ENCODE data around the gene PARD3. TPM values are rescaled to one million over a fixed set of nuclear protein-coding genes. Genes with fewer than 3 reads are reported as not detected.

The PARD3 gene
- total RNA-seq, 1 experiment from 2014 or later = not detected

- no peaks in the 10 kb centered on the region for H3K9me3 ChIP-seq (ENCODE audit: low read length)
- H4K20me1 ChIP-seq (ENCODE audit: insufficient read depth, low read depth, low read length) = no peaks in the 10 kb centered on the region
- no peaks in the 10 kb centered on the region for H3K79me2 ChIP-seq (ENCODE audit: low read length)
- H3K9me2 ChIP-seq (replicated peaks; ENCODE audit: insufficient read depth, low read length) = no peaks in the 10 kb centered on the region
- no peak overlapping the region for H3K4me2 ChIP-seq (ENCODE audit: low read depth, low read length, poor library complexity, severe bottlenecking)
- H3K27ac ChIP-seq (ENCODE audit: low read length) = no peak overlapping the region
- H3K36me3 ChIP-seq (ENCODE audit: insufficient read depth, low read length) = no peaks in the 10 kb centered on the region
- DNase-seq = no peak
- no peaks in the 10 kb centered on the region for H3K4me1 ChIP-seq (ENCODE audit: low read length)
- no peaks in the 10 kb centered on the region for H3K27me3 ChIP-seq (ENCODE audit: low read length)
- H3K4me3 ChIP-seq (ENCODE audit: low read length) = no peak overlapping the region
- H3K9ac ChIP-seq (ENCODE audit: low read length) = no peak overlapping the region
- no peak overlapping the region for H2AFZ ChIP-seq (ENCODE audit: low read length)
Observed at GRCh38 chr10:34514290-34514689, 300.8 kb downstream of the PARD3 start.

GRCh38 chr10:34513636-34514035, 301.5 kb downstream of the PARD3 start:
- no peaks in the 10 kb centered on the region for H3K36me3 ChIP-seq (ENCODE audit: insufficient read depth, low read length)
- no peaks in the 10 kb centered on the region for H4K20me1 ChIP-seq (ENCODE audit: insufficient read depth, low read depth, low read length)
- no peak overlapping the region for H3K9ac ChIP-seq (ENCODE audit: low read length)
- H3K4me2 ChIP-seq (ENCODE audit: low read depth, low read length, poor library complexity, severe bottlenecking) = no peak overlapping the region
- no peak overlapping the region for H3K4me3 ChIP-seq (ENCODE audit: low read length)
- no peaks in the 10 kb centered on the region for H3K9me2 ChIP-seq (replicated peaks; ENCODE audit: insufficient read depth, low read length)
- DNase-seq = no peak
- H3K27ac ChIP-seq (ENCODE audit: low read length) = no peak overlapping the region
- no peaks in the 10 kb centered on the region for H3K79me2 ChIP-seq (ENCODE audit: low read length)
- no peaks in the 10 kb centered on the region for H3K27me3 ChIP-seq (ENCODE audit: low read length)
- H3K4me1 ChIP-seq (ENCODE audit: low read length) = no peaks in the 10 kb centered on the region
- H3K9me3 ChIP-seq (ENCODE audit: low read length) = no peaks in the 10 kb centered on the region
- H2AFZ ChIP-seq (ENCODE audit: low read length) = no peak overlapping the region

GRCh38 chr10:34507217-34507616, 307.9 kb downstream of the PARD3 start:
- no peak overlapping the region for H2AFZ ChIP-seq (ENCODE audit: low read length)
- no peak overlapping the region for H3K4me2 ChIP-seq (ENCODE audit: low read depth, low read length, poor library complexity, severe bottlenecking)
- H3K9me3 ChIP-seq (ENCODE audit: low read length) = no peaks in the 10 kb centered on the region
- no peak for DNase-seq
- H3K36me3 ChIP-seq (ENCODE audit: insufficient read depth, low read length) = no peaks in the 10 kb centered on the region
- H3K79me2 ChIP-seq (ENCODE audit: low read length) = no peaks in the 10 kb centered on the region
- H3K27ac ChIP-seq (ENCODE audit: low read length) = no peak overlapping the region
- no peaks in the 10 kb centered on the region for H3K4me1 ChIP-seq (ENCODE audit: low read length)
- no peaks in the 10 kb centered on the region for H4K20me1 ChIP-seq (ENCODE audit: insufficient read depth, low read depth, low read length)
- no peak overlapping the region for H3K9ac ChIP-seq (ENCODE audit: low read length)
- no peak overlapping the region for H3K4me3 ChIP-seq (ENCODE audit: low read length)
- H3K9me2 ChIP-seq (replicated peaks; ENCODE audit: insufficient read depth, low read length) = no peaks in the 10 kb centered on the region
- H3K27me3 ChIP-seq (ENCODE audit: low read length) = no peaks in the 10 kb centered on the region

- Histone ChIP-seq H3K4me3 (ENCODE audit: low read length) (no peak overlapping the region), H2AFZ (ENCODE audit: low read length) (no peak overlapping the region), H3K9me2 (replicated peaks; ENCODE audit: insufficient read depth, low read length) (no peaks in the 10 kb centered on the region), H3K4me1 (ENCODE audit: low read length) (no peaks in the 10 kb centered on the region), H3K27me3 (ENCODE audit: low read length) (no peaks in the 10 kb centered on the region), H3K9ac (ENCODE audit: low read length) (no peak overlapping the region), H4K20me1 (ENCODE audit: insufficient read depth, low read depth, low read length) (no peaks in the 10 kb centered on the region), H3K9me3 (ENCODE audit: low read length) (no peaks in the 10 kb centered on the region), H3K27ac (ENCODE audit: low read length) (no peak overlapping the region), H3K4me2 (ENCODE audit: low read depth, low read length, poor library complexity, severe bottlenecking) (no peak overlapping the region), H3K79me2 (ENCODE audit: low read length) (no peaks in the 10 kb centered on the region), H3K36me3 (ENCODE audit: insufficient read depth, low read length) (no peaks in the 10 kb centered on the region)
- DNase-seq = no peak
Observed at GRCh38 chr10:34506786-34507185, 308.3 kb downstream of the PARD3 start.

GRCh38 chr10:34505338-34505737, 309.8 kb downstream of the PARD3 start:
- Histone ChIP-seq H3K79me2 (ENCODE audit: low read length) (no peaks in the 10 kb centered on the region), H3K36me3 (ENCODE audit: insufficient read depth, low read length) (no peaks in the 10 kb centered on the region), H3K4me3 (ENCODE audit: low read length) (no peak overlapping the region), H3K9me2 (replicated peaks; ENCODE audit: insufficient read depth, low read length) (no peaks in the 10 kb centered on the region), H3K9me3 (ENCODE audit: low read length) (no peaks in the 10 kb centered on the region), H2AFZ (ENCODE audit: low read length) (no peak overlapping the region), H3K9ac (ENCODE audit: low read length) (no peak overlapping the region), H3K4me2 (ENCODE audit: low read depth, low read length, poor library complexity, severe bottlenecking) (no peak overlapping the region), H4K20me1 (ENCODE audit: insufficient read depth, low read depth, low read length) (no peaks in the 10 kb centered on the region), H3K27ac (ENCODE audit: low read length) (no peak overlapping the region), H3K27me3 (ENCODE audit: low read length) (no peaks in the 10 kb centered on the region), H3K4me1 (ENCODE audit: low read length) (no peaks in the 10 kb centered on the region)
- DNase-seq = no peak

- no peaks in the 10 kb centered on the region for H3K9me2 ChIP-seq (replicated peaks; ENCODE audit: insufficient read depth, low read length)
- DNase-seq = no peak
- H3K27me3 ChIP-seq (ENCODE audit: low read length) = no peaks in the 10 kb centered on the region
- no peak overlapping the region for H3K27ac ChIP-seq (ENCODE audit: low read length)
- H3K9me3 ChIP-seq (ENCODE audit: low read length) = no peaks in the 10 kb centered on the region
- H3K4me2 ChIP-seq (ENCODE audit: low read depth, low read length, poor library complexity, severe bottlenecking) = no peak overlapping the region
- no peaks in the 10 kb centered on the region for H3K79me2 ChIP-seq (ENCODE audit: low read length)
- H3K9ac ChIP-seq (ENCODE audit: low read length) = no peak overlapping the region
- H4K20me1 ChIP-seq (ENCODE audit: insufficient read depth, low read depth, low read length) = no peaks in the 10 kb centered on the region
- no peak overlapping the region for H2AFZ ChIP-seq (ENCODE audit: low read length)
- no peaks in the 10 kb centered on the region for H3K4me1 ChIP-seq (ENCODE audit: low read length)
- no peak overlapping the region for H3K4me3 ChIP-seq (ENCODE audit: low read length)
- H3K36me3 ChIP-seq (ENCODE audit: insufficient read depth, low read length) = no peaks in the 10 kb centered on the region
Observed at GRCh38 chr10:34504534-34504933, 310.6 kb downstream of the PARD3 start.

- Histone ChIP-seq H3K9me3 (ENCODE audit: low read length) (no peaks in the 10 kb centered on the region), H3K79me2 (ENCODE audit: low read length) (no peaks in the 10 kb centered on the region), H3K9ac (ENCODE audit: low read length) (no peak overlapping the region), H3K4me1 (ENCODE audit: low read length) (no peaks in the 10 kb centered on the region), H3K4me3 (ENCODE audit: low read length) (no peak overlapping the region), H3K27me3 (ENCODE audit: low read length) (no peaks in the 10 kb centered on the region), H2AFZ (ENCODE audit: low read length) (no peak overlapping the region), H3K4me2 (ENCODE audit: low read depth, low read length, poor library complexity, severe bottlenecking) (no peak overlapping the region), H4K20me1 (ENCODE audit: insufficient read depth, low read depth, low read length) (no peaks in the 10 kb centered on the region), H3K36me3 (ENCODE audit: insufficient read depth, low read length) (no peaks in the 10 kb centered on the region), H3K9me2 (replicated peaks; ENCODE audit: insufficient read depth, low read length) (no peaks in the 10 kb centered on the region), H3K27ac (ENCODE audit: low read length) (no peak overlapping the region)
- no peak for DNase-seq
Observed at GRCh38 chr10:34503704-34504103, 311.4 kb downstream of the PARD3 start.

GRCh38 chr10:34499612-34500279, 315.4 kb downstream of the PARD3 start:
- Histone ChIP-seq H4K20me1 (ENCODE audit: insufficient read depth, low read depth, low read length) (no peaks in the 10 kb centered on the region), H3K9me2 (replicated peaks; ENCODE audit: insufficient read depth, low read length) (no peaks in the 10 kb centered on the region), H3K9me3 (ENCODE audit: low read length) (no peaks in the 10 kb centered on the region), H3K27me3 (ENCODE audit: low read length) (no peaks in the 10 kb centered on the region), H3K36me3 (ENCODE audit: insufficient read depth, low read length) (no peaks in the 10 kb centered on the region), H3K27ac (ENCODE audit: low read length) (no peak overlapping the region), H3K79me2 (ENCODE audit: low read length) (no peaks in the 10 kb centered on the region), H3K4me1 (ENCODE audit: low read length) (no peaks in the 10 kb centered on the region), H2AFZ (ENCODE audit: low read length) (no peak overlapping the region), H3K9ac (ENCODE audit: low read length) (no peak overlapping the region), H3K4me3 (ENCODE audit: low read length) (no peak overlapping the region), H3K4me2 (ENCODE audit: low read depth, low read length, poor library complexity, severe bottlenecking) (no peak overlapping the region)
- DNase-seq = no peak
